ENCODE results near the gene CCL24.

- TF ChIP-seq CTCF (IDR thresholded peaks at IDR 0.05; ENCODE audit: low read depth, low read length, poor library complexity, severe bottlenecking) (no peak), EZH2phosphoT487 (IDR thresholded peaks at IDR 0.05; ENCODE audit: borderline replicate concordance, low read length) (no peak)
These were observed 4.9 kb upstream of the CCL24 start for GRCh38 chr7:75818472-75818871.

Measured in DOHH2 (cell line).